H1 (cell line): ENCODE measurements around the gene GGT6. TPM values are rescaled to one million over a fixed set of nuclear protein-coding genes. Genes with fewer than 3 reads are reported as not detected.

ENCODE experiments used
- CTCF ChIA-PET: fragments of 300-600 bp; sonication (Branson Sonifier 250); formaldehyde crosslinking; loops from one replicate; lab custom pipeline; 2021; ENCODE audit not compliant: partially characterized antibody; lab: Charles Lee
- POLR2A ChIA-PET: fragments of 300-600 bp; sonication (Branson Sonifier 250); formaldehyde crosslinking; loops from one replicate; lab custom pipeline; 2021; ENCODE audit warnings: inconsistent platforms; ENCODE audit not compliant: partially characterized antibody; lab: Charles Lee
- DNase-seq, 2 experiments: peaks; one replicate each; pipeline versions ENCODE4 v3.0.0 to v3.0.0-alpha.2; 2010 to 2022; ENCODE audit warnings: low spot score in 2 of 2, low read depth in 1 of 2, mixed read lengths in 1 of 2
- FAIRE-seq: peaks from 2 replicates; lab custom pipeline; 2011; peaks lifted over from hg19 to GRCh38; lab: Jason Lieb, UNC
- H2AFZ ChIP-seq: 2 replicates; pipeline ENCODE4 v1.8.1; 2012; ENCODE audit warnings: low read length, inconsistent platforms
- H2AK5ac ChIP-seq: 2 replicates; pipeline ENCODE4 v1.6.1; 2013; ENCODE audit warnings: low read depth, low read length
- H2BK120ac ChIP-seq: replicated peaks from 2 replicates; pipeline ENCODE3; 2013; ENCODE audit warnings: low read depth, low read length, inconsistent platforms
- H2BK12ac ChIP-seq: 2 replicates; pipeline ENCODE4 v1.6.1; 2013; ENCODE audit warnings: low read depth, low read length
- H2BK15ac ChIP-seq: 2 replicates; pipeline ENCODE4 v1.6.1; 2013; ENCODE audit warnings: low read length
- H2BK20ac ChIP-seq: 2 replicates; pipeline ENCODE4 v1.6.1; 2013; ENCODE audit warnings: low read length
- H2BK5ac ChIP-seq: 2 replicates; pipeline ENCODE4 v1.6.1; 2013; ENCODE audit warnings: low read depth, low read length
- H3K14ac ChIP-seq: 2 replicates; pipeline ENCODE4 v1.6.1; 2013; ENCODE audit warnings: inconsistent platforms; ENCODE audit not compliant: insufficient read length
- H3K18ac ChIP-seq: 2 replicates; pipeline ENCODE4 v1.6.1; 2013; ENCODE audit warnings: low read length; ENCODE audit errors: extremely low read depth
- H3K23ac ChIP-seq: 2 replicates; pipeline ENCODE4 v1.6.1; 2013; ENCODE audit warnings: inconsistent platforms; ENCODE audit not compliant: insufficient read length
- H3K23me2 ChIP-seq: 2 replicates; pipeline ENCODE4 v1.6.1; 2013; ENCODE audit warnings: low read depth, low read length
- H3K27ac ChIP-seq: 2 replicates; pipeline ENCODE4 v1.6.1; 2011; ENCODE audit warnings: low read depth, low read length, inconsistent platforms
- H3K27me3 ChIP-seq, 4 experiments: replicated peaks in 1 of 4; 1 replicate in 1 of 4; 2 replicates in 3 of 4; pipeline versions ENCODE4 v1.6.1 to v1.8.1; 2011 to 2013; ENCODE audit warnings: low read length in 3 of 4, mild to moderate bottlenecking in 3 of 4, inconsistent platforms in 2 of 4, mixed read lengths in 2 of 4, moderate library complexity in 1 of 4; ENCODE audit not compliant: control insufficient read depth in 3 of 4, insufficient read depth in 3 of 4; ENCODE audit errors: extremely low read depth in 1 of 4
- H3K36me3 ChIP-seq, 4 experiments: 2 replicates each; pipeline versions ENCODE4 v1.6.1 to v1.8.1; 2011 to 2013; ENCODE audit warnings: mild to moderate bottlenecking in 4 of 4, low read length in 3 of 4, moderate library complexity in 2 of 4, control low read depth in 1 of 4, inconsistent platforms in 1 of 4; ENCODE audit not compliant: insufficient read depth in 4 of 4, control insufficient read depth in 2 of 4
- H3K4ac ChIP-seq: replicated peaks from 2 replicates; pipeline ENCODE3; 2013; ENCODE audit warnings: low read length, low read depth, mixed read lengths, inconsistent platforms; ENCODE audit not compliant: insufficient read length
- H3K4me1 ChIP-seq, 4 experiments: replicated peaks in 1 of 4; 1 replicate in 1 of 4; 2 replicates in 3 of 4; pipeline versions ENCODE4 v1.6.1 to v1.8.1; 2011 to 2013; ENCODE audit warnings: low read length in 3 of 4, inconsistent platforms in 2 of 4, mixed read lengths in 1 of 4; ENCODE audit not compliant: insufficient read depth in 4 of 4, control insufficient read depth in 3 of 4
- H3K4me2 ChIP-seq, 2 experiments: 2 replicates each; pipeline versions ENCODE4 v1.6.1 to v1.8.1; 2011 to 2013; ENCODE audit warnings: low read depth in 2 of 2, low read length in 2 of 2, control low read depth in 1 of 2, inconsistent platforms in 1 of 2, mild to moderate bottlenecking in 1 of 2; ENCODE audit not compliant: insufficient read depth in 1 of 2
- H3K4me3 ChIP-seq, 4 experiments: fragments of 200-600, 300-600 bp in 1 of 4; sonication (generic), shearing (Covaris generic), sonication (Bioruptor Twin) in 1 of 4; 2 replicates each; pipeline versions ENCODE4 v1.5.1 to v1.8.1; 2011 to 2016; ENCODE audit warnings: low read length in 4 of 4, low read depth in 3 of 4, control low read depth in 2 of 4, inconsistent platforms in 2 of 4, mild to moderate bottlenecking in 2 of 4, mixed read lengths in 1 of 4, moderate library complexity in 1 of 4; ENCODE audit not compliant: insufficient read depth in 2 of 4; ENCODE audit errors: extremely low read depth in 1 of 4
- H3K56ac ChIP-seq: replicated peaks from 2 replicates; pipeline ENCODE3; 2013; ENCODE audit warnings: low read depth, mild to moderate bottlenecking, mixed read lengths, low read length, inconsistent platforms; ENCODE audit not compliant: insufficient read length
- H3K79me1 ChIP-seq: 2 replicates; pipeline ENCODE4 v1.6.1; 2013; ENCODE audit warnings: low read depth, low read length, control low read depth
- H3K79me2 ChIP-seq, 2 experiments: 2 replicates each; pipeline versions ENCODE4 v1.6.1 to v1.8.1; 2012 to 2013; ENCODE audit warnings: low read length in 2 of 2, mild to moderate bottlenecking in 2 of 2, inconsistent platforms in 1 of 2; ENCODE audit not compliant: insufficient read depth in 2 of 2, control insufficient read depth in 1 of 2
- H3K9ac ChIP-seq, 4 experiments: replicated peaks in 1 of 4; 1 replicate in 1 of 4; 2 replicates in 3 of 4; pipeline versions ENCODE4 v1.6.1 to v1.8.1; 2011 to 2013; ENCODE audit warnings: low read depth in 3 of 4, low read length in 3 of 4, control low read depth in 2 of 4, mild to moderate bottlenecking in 2 of 4, moderate library complexity in 2 of 4, inconsistent platforms in 1 of 4; ENCODE audit errors: extremely low read depth in 1 of 4
- H3K9me3 ChIP-seq, 2 experiments: 2 replicates each; pipeline versions ENCODE4 v1.6.1 to v1.8.1; 2012 to 2013; ENCODE audit warnings: mild to moderate bottlenecking in 2 of 2, moderate library complexity in 2 of 2, control low read depth in 1 of 2, inconsistent platforms in 1 of 2, low read depth in 1 of 2, low read length in 1 of 2, mixed read lengths in 1 of 2; ENCODE audit not compliant: insufficient read depth in 2 of 2
- H4K20me1 ChIP-seq, 2 experiments: replicated peaks in 1 of 2; 2 replicates each; pipeline versions ENCODE3 to v1.8.1; 2011 to 2013; ENCODE audit warnings: inconsistent platforms in 2 of 2, low read length in 2 of 2, mild to moderate bottlenecking in 1 of 2; ENCODE audit not compliant: insufficient read depth in 2 of 2, control insufficient read depth in 1 of 2
- H4K5ac ChIP-seq: 2 replicates; pipeline ENCODE4 v1.6.1; 2013; ENCODE audit warnings: low read length, low read depth, mixed read lengths, inconsistent platforms; ENCODE audit not compliant: insufficient read length
- H4K8ac ChIP-seq: 2 replicates; pipeline ENCODE4 v1.8.0; 2013; ENCODE audit warnings: mild to moderate bottlenecking, moderate library complexity, low read length, inconsistent platforms; ENCODE audit not compliant: insufficient read depth; ENCODE audit errors: extremely low read depth
- H4K91ac ChIP-seq: replicated peaks from 2 replicates; pipeline ENCODE3; 2013; ENCODE audit warnings: low read length, mixed read lengths, inconsistent platforms; ENCODE audit not compliant: insufficient read length
- BACH1 ChIP-seq: IDR thresholded peaks from 2 replicates; pipeline ENCODE4 v1.6.1; 2012; ENCODE audit warnings: low read length, improper control_type of control experiment
- BCL11A ChIP-seq, 2 experiments: IDR thresholded peaks; one replicate each; pipeline ENCODE4 v1.6.1; 2011; ENCODE audit warnings: low read depth in 2 of 2, low read length in 2 of 2, mild to moderate bottlenecking in 2 of 2
- CEBPB ChIP-seq: IDR thresholded peaks from 2 replicates; pipeline ENCODE4 v1.6.1; 2012; ENCODE audit warnings: low read depth, low read length
- CREB1 ChIP-seq: IDR thresholded peaks from 2 replicates; pipeline ENCODE4 v1.6.1; 2012; ENCODE audit warnings: inconsistent platforms
- CTBP2 ChIP-seq: IDR thresholded peaks from 2 replicates; pipeline ENCODE4 v1.7.0; 2011; ENCODE audit warnings: borderline replicate concordance, mild to moderate bottlenecking, moderate library complexity, mixed read lengths, low read length; ENCODE audit not compliant: insufficient read depth, insufficient read length
- JUN ChIP-seq: IDR thresholded peaks from 2 replicates; pipeline ENCODE4 v1.6.1; 2011; ENCODE audit warnings: low read depth, mild to moderate bottlenecking, improper control_type of control experiment, low read length
- NANOG ChIP-seq: IDR thresholded peaks from 2 replicates; pipeline ENCODE4 v1.6.1; 2011; ENCODE audit warnings: low read length, low read depth, mild to moderate bottlenecking, inconsistent platforms; ENCODE audit not compliant: insufficient read depth, poor library complexity, severe bottlenecking
- PHF8 ChIP-seq: fragments of 200-600 bp; sonication (generic); conservative IDR thresholded peaks from 2 replicates; pipeline ENCODE4 v1.7.1; 2012; ENCODE audit warnings: low read depth, mild to moderate bottlenecking, inconsistent platforms, low read length, moderate library complexity
- POLR2A ChIP-seq, 2 experiments: IDR thresholded peaks; 1 replicate in 1 of 2; 2 replicates in 1 of 2; pipeline ENCODE4 v1.6.1; 2011; ENCODE audit warnings: low read depth in 2 of 2, low read length in 2 of 2, mild to moderate bottlenecking in 2 of 2; ENCODE audit errors: control extremely low read depth in 1 of 2
- POLR2AphosphoS5 ChIP-seq: IDR thresholded peaks from 2 replicates; pipeline ENCODE4 v1.6.1; 2011; ENCODE audit warnings: low read depth, low read length
- POU5F1 ChIP-seq: IDR thresholded peaks from 2 replicates; pipeline ENCODE4 v1.6.1; 2011; ENCODE audit warnings: low read depth, mild to moderate bottlenecking, low read length, moderate library complexity
- RFX5 ChIP-seq: IDR thresholded peaks from 2 replicates; pipeline ENCODE4 v1.6.1; 2011; ENCODE audit warnings: low read depth, low read length, improper control_type of control experiment, borderline replicate concordance
- SP4 ChIP-seq: IDR thresholded peaks from 2 replicates; pipeline ENCODE4 v1.6.1; 2012; ENCODE audit warnings: low read length, inconsistent platforms
- TBP ChIP-seq: IDR thresholded peaks from 2 replicates; pipeline ENCODE4 v1.6.1; 2011; ENCODE audit warnings: low read depth, low read length, improper control_type of control experiment
- WGBS, 2 experiments: shearing (Covaris generic) in 1 of 2; methylation state at CpG; one replicate each; pipeline versions ENCODE4 v1.1.6 to v1.1.7; 2013 to 2015; ENCODE audit warnings: low lambda C conversion rate in 2 of 2, mixed read lengths in 2 of 2, inconsistent platforms in 1 of 2, low coverage in 1 of 2, missing lambda C conversion rate in 1 of 2; ENCODE audit not compliant: insufficient replicate concordance in 2 of 2, insufficient coverage in 1 of 2, insufficient read length in 1 of 2; ENCODE audit errors: extremely low coverage in 1 of 2, missing lambda C conversion rate in 1 of 2; 5-methylcytosine and 5-hydroxymethylcytosine counted together
- polyA plus RNA-seq, 7 experiments: library from polyadenylated mRNA; depleted of rRNA in 3 of 7; stranded (reverse) in 5 of 7; unstranded in 2 of 7; fragments of >200 nt in 5 of 7; fragments of 200-250 nt in 2 of 7; gene quantifications; 1 replicate in 5 of 7; 2 replicates in 1 of 7; 4 replicates in 1 of 7; pipeline versions ENCODE4 v1.2.1 to v1.2.3, GENCODE V29; 2011 to 2013; ENCODE audit warnings: missing spikeins in 2 of 7, mixed read lengths in 2 of 7
- total RNA-seq: library from RNA; stranded (reverse); fragmentation: NEBNext Ultra II Directional; extraction: Animal tissue kit (Norgen Biotek cat#: 25700); gene quantifications from 2 replicates; pipeline ENCODE4 v1.2.1, GENCODE V29; 2021

GGT6 gene
- total and polyA plus RNA-seq, 2 of the 8 experiments (the other 6 are each of a cell fraction or from before 2014, with no cell fraction given), result 0.18 TPM; not detected in 1

DNA sequence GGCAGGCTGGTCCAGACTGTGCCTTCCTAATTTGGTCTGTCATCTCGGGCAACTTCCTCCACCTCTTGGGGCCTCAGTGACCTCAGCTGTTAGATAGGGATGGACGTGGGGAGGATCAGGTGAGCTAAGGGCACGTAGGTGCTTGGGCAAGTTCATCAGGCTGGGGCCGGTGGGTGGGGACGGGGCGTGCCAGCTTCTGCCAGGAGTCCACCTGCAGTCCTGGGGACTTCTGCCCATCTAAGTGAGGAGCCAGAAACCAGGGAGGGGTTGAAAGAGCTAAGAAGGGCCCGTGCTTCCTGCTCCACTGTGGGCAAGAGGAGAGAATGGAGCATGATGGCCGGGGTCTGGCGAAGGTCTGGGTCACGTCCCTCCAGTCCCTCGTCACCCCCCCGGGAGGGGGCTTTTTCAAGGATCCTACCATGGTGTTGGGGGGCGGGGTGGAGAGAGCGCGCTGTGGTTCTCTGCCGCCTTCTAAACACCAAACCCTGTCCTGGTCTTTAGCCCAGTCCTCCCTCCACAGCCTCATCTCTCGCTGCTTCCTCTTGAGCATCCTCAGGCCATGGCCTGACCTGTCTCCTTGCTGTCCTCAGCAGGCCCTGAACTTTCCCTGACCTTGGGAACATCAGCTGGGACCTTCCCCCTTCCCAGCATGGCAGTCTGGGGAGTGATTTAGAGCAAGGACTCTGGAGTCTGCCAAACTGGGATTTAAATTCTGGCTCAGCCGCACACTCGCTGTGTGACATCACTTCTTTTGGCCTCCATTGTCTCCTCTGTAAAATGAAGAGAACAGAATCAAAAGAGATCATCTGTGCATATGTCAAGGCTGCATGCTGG, 40.1 kb downstream of the GGT6 start:
- ChIA-PET POLR2A (interaction anchor here (0.6 to 37.1 kb wide), 3 partner anchors 20 to 30 kb away, joined by 3 to 546 read pairs (median 4); partner anchors contain the start of genes GGT6 and MYBBP1A), CTCF (interaction anchor here (0.5 to 1.6 kb wide), 4 partner anchors 31 to 339 kb away, joined by 3 to 8 read pairs (median 4); no protein-coding TSS in a partner anchor)
- H3K4me1 ChIP-seq, result peaks cover 0 to 2% (median 0%) of the 10 kb centered on the region in 4 experiments; a peak in 3 of 7 replicates
- DNase-seq (no peak), FAIRE-seq (no peak)
- H3K27ac ChIP-seq, result no peak overlapping the region
- no peaks in the 10 kb centered on the region for H3K23me2 ChIP-seq
- H2BK15ac ChIP-seq, result no peak overlapping the region
- H2BK5ac ChIP-seq, result no peak overlapping the region
- H3K79me1 ChIP-seq, result no peaks in the 10 kb centered on the region
- H3K9ac ChIP-seq, result no peak overlapping the region
- H4K91ac ChIP-seq, result no peak overlapping the region
- no peak overlapping the region for H3K56ac ChIP-seq
- no peak overlapping the region for H3K4me2 ChIP-seq
- no peak overlapping the region for H2AK5ac ChIP-seq
- H3K14ac ChIP-seq, result no peak overlapping the region
- H3K79me2 ChIP-seq, result no peaks in the 10 kb centered on the region
- H3K36me3 ChIP-seq, result no peaks in the 10 kb centered on the region
- H4K8ac ChIP-seq, result no peak overlapping the region
- no peak overlapping the region for H2BK120ac ChIP-seq
- H3K18ac ChIP-seq, result no peak overlapping the region
- H2BK20ac ChIP-seq, result no peak overlapping the region
- peaks cover 0 to 6% (median 4%) of the 10 kb centered on the region in 4 experiments; a peak in 6 of 7 replicates for H3K27me3 ChIP-seq
- H3K4me3 ChIP-seq, result no peak overlapping the region
- no peak overlapping the region for H2AFZ ChIP-seq
- H3K4ac ChIP-seq, result no peak overlapping the region
- no peaks in the 10 kb centered on the region for H3K9me3 ChIP-seq
- no peak overlapping the region for H3K23ac ChIP-seq
- H4K20me1 ChIP-seq, result no peaks in the 10 kb centered on the region
- no peak overlapping the region for H4K5ac ChIP-seq
- no peak overlapping the region for H2BK12ac ChIP-seq
- 84% methylated on average over 14 of the region's 19 CpGs; no CpG with 5 or more reads in 1 of the 2 experiments for WGBS, 2 experiments
- TF ChIP-seq TBP (no peak), BCL11A (IDR thresholded peaks at IDR 0.05; ENCODE audit: low read depth in 2 of 2, low read length in 2 of 2) (no peak), JUN (no peak), NANOG (no peak), PHF8 (no peak), POLR2AphosphoS5 (no peak), CTBP2 (no peak), BACH1 (no peak), POU5F1 (no peak), CEBPB (no peak), CREB1 (no peak), POLR2A (IDR thresholded peaks at IDR 0.05; ENCODE audit: control extremely low read depth in 1 of 2, low read depth in 2 of 2, low read length in 2 of 2) (no peak), RFX5 (no peak), SP4 (no peak)
